ENCODE data around the gene BLOC1S1.

The BLOC1S1 gene

GRCh38 chr12:55693323-55694187, 22.3 kb upstream of the BLOC1S1 start:
- DNase-seq = no peak

- DNase-seq = no peak
Measured at GRCh38 chr12:55694188-55694515, 21.7 kb upstream of the BLOC1S1 start.

DNA sequence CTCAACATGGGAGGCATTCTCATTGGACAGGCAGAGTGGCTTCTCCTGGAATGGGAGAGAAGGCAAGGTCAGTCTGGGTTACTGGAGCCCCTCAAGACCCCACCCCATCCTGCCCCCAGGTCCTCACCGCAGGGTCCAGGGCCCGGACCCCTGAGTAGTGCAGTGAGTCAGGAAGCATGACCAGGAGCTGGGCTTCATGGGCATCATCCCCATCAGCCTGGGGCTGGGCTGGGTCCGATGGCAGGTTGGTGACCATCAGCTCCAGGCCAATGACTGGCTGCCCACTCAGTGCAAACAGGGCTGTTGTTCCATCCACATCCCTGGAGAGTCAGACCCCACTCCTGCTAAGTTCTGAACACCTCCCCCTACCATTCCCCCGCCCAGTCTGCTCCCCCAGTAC, 21.2 kb upstream of the BLOC1S1 start:
- no peak for DNase-seq

DNA sequence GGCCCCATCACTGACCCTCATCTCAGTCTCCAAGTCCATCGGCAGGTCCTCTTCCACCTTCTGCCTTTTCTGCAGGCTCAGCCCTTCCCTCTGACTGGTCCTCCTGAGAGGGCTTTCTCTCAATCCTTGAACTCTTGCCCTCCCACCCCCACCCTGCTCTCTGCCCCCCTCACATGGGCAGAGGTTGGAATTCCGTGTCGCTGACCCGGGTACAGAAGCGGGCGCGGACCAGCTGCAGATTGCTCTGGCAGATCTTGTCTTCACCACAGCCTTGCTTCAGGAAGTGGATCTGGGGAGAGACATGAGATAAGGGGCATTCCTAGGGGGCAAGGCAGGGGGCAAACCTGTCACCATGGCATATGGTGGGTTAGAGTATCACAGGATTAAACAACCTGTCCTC, 20.5 kb upstream of the BLOC1S1 start:
- no peak for DNase-seq

DNA sequence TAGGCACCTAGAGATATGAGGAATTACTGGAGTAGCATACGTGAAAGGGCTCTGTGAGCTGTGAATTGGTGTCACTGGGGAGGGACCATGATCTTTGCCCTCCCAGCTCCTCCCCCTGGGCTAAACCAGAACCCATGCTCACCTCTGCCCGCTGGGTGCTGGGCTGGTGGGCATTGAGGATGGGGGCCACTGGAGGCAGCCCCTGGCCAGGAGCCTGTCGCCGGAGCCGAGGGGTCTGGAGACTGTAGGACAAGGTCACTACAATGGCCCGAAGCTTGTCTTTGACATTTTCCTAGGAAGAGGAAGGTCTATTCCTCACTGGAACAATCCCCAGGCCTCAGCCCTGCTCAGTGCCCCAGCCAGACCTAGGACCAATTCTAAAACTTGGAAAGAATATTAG, 19.7 kb upstream of the BLOC1S1 start:
- DNase-seq = no peak

- no peak for DNase-seq
Measured at GRCh38 chr12:55696796-55697462, 18.9 kb upstream of the BLOC1S1 start.

DNA sequence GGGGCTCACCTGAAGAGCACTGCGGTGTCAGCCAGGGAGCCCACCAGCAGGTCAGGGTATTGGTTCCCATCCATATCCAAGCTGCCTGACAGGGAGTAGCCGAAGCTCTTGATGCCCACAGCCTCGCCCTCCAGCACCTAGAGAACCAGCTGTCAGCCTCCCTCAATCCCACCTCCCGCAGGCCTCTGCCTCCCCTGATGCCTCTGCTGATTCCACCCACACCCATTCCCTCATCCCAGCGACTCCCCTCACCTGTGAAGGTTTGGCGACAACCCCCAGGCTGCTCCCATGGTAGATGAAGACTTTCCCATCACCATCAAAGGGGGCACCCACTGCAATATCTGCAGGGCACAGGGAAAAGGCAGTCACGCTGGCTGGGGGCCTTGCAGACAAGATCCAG, 18.2 kb upstream of the BLOC1S1 start:
- no peak for DNase-seq

- DNase-seq = no peak
Measured at GRCh38 chr12:55698241-55698955, 17.4 kb upstream of the BLOC1S1 start.

DNA sequence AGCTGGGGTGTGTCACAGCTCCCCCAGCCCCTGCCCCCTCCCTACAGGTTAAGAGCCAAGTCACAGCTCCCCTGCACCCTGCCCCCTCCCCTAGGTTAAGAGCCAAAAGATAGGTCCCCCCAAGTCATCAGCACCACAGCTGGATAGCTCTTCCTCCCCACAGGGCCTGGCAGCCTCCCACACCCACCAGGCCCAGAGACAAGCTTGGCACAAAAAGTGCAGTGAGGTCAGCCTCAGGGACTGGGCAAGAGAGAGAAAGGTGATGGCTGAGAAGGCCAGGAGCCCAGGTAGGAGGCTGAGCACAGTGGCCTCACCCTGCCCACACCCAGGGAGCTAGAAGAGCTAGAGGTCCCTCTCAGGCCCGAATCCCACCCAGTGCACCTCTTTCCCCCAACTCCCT, 16.9 kb upstream of the BLOC1S1 start:
- DNase-seq = no peak

DNA sequence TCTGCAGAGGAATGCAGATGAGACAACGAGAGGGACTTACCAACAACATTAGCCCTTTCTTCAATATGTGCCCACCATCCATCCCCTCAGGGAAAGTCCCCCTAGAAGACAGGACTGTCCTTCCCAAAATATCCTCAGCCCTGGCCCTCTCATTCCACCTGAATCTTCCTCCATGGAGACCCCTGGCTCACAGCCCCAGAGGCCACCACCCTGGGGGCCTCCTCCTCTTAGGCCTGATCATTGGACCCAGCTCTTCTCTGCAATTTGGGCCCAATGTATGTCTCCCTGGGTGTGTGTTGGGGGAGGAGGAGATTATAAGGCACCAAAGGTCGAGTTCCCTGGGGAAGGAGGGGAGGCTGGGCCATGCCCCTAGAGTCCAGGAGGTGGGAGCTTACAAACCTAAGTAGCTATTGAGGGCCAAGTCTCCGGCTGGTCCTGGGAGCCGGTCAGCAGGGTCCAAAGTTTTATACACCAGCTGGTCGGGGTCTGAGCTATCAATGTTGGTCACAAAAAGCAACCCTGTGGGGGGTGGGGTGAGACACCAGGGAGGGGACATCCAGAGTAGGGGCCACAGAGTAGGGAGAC, 16.3 kb upstream of the BLOC1S1 start:
- DNase-seq = no peak

DNA sequence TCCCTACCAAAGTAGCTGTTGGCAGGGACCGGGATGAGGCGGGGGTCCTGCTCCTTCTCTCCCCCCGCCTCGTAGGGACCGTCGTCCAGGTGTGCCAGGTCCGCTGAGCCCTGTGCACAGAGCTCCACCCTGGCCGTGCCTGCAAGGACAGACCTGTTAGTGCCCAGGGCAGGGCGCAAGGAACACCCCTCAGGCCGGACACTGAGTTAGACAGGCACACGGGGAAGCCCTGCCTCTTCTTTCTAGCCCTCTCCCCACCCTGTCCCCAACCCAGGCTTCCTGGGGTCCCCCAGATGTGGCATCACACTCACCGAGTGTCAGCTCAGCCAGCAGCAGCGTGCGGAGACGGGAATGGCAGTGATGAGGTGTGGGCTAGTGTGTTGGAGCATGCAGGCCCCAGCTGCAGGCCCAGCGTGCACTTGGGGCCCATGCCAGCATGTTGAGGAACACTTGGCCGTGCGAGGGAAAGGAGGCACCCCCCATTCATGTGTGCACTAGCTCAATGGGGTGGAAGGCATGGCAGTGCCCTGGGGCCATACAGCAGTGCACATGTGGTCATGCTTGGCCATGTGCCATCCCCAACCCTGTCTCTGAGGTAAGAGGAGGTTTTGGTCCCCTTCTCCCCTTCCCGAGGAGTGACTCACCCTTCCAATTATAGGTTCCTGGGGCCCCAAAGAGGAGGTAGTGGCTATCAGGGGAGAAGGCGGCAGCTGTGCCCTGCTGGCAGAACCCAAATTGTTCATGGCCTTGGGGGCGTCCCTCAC, 15.4 kb upstream of the BLOC1S1 start:
- DNase-seq = no peak

DNA sequence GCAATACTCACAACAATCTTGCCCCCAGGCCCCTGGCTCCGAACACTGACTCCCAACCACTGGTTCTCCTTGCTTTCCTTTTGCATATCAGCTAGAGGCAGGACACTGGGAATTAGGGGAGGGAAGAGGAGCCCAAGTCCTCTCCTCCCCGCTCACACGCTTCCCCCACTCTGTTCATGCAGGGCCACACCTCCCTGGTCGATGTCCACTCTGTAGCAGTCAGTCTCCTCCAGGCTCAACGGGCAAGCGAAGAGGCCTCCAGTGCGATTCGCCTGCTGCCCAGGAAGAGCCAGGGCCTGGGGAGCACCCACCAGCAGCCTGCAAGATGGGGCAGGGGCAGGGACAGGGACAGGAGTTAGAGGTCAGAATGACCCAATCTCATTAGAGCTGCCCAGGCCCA, 13.0 kb upstream of the BLOC1S1 start:
- DNase-seq = no peak

GRCh38 chr12:55703288-55703687, 12.6 kb upstream of the BLOC1S1 start:
- no peak for DNase-seq

DNA sequence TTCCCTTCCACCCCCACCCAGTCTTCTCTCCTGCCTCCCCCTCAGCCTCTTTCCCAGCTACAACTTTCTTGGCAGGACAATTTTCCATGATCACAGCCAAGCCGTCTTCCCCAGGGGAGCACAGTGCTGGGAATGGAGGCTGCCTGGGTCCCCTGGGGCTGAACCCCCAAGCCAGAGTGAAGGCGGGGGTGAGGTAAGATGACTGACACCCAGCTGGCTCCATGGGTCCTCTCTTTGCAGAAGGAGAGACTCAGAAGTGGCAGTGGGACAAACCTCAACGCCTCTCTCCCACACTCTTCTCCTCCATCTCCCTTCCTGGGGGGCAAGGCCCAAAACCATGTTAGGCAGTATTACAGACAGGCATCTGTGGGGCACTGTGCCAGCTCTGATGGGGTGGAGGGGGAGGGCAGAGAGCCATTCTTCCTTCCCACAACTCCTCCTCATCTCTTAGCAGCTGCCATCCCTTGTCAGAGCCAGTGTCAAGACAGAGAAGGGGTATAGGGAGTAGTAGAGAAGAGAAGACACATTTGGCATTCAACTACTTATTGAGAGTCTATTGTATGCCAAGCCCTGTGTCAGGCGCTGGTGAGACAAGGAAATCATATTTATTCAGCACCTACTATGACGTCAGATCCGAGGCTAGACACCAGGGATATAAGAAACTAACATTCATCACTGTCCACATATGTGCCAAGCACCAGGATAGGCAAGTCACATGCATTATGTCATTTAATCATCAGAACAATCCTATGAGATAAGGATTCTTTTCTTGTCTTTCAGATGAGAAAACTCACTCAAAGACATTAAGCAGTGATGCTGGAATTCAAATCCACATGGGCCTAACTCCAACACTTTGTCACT, 11.7 kb upstream of the BLOC1S1 start:
- DNase-seq = no peak

DNA sequence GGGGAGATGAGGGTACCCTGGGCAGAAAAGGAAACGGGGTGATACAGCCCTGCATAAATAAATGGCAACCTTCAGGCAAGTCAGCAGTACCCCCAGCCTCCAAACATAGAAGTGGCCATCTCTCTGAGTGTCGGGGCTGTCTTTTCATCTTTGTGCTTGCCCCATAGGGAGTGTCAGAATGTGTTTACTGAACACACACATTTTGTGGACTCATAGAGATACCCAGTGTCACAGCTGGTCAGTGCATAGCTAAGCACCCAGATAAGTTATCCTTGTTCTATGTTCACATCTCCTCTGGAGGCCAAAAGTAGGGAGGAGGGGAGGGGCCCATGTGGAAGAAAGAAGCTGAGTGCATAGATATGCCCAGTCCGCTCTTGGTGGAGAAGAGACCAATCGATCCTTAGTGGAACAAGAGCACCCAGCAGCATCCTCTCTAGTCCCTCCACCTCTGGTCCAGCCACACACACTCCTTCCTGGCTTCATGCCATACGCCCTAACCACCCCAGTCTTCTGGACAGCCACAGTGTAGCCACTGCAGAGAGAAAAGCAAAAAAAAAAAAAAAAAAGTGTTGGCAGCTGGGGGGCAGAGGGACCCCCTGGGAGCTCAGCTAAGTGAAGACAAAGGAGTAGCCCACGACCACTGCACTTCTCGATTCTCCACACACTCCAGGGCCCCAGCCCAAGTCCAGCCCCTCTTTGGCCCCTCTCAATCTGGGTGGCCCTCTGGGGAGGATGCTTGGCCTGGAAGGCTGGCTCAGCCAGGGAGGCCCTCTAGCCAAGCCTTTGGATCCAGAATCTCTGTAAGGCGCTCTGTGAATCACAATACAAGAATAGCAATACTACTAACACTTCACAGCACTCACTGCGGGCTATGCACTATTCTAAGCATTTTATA, 10.8 kb upstream of the BLOC1S1 start:
- no peak for DNase-seq

DNA sequence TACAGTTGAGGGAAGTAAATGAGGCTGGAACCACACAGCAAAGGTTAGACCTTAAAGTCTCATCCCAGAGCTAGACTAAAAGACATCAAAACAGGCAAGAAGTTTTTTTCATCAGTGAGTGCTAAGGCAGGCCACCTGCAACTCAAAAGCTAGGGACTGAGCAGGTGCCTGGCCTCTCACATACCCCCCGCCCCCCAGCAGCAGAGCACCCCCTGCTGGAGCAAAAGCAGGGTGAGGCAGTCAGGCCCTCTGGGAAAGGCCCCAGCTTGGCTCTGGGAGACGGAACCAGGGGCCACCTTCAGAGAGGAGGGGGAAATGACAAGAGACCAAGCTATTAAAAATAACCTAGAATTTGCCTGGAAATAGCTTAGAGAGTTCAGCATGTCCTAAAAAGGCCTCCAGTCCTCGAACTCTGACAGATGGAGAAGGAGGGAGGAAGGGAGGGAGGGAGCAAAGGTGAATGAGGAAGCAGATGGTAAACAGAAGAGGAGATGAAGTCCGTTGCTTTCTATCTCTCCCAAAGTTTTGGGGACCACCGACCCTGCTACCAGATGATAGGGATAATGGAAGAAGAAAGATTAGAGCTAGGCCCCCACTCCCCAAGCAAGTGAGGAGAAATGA, 10.0 kb upstream of the BLOC1S1 start:
- DNase-seq = no peak

GRCh38 chr12:55706568-55707218, 9.2 kb upstream of the BLOC1S1 start:
- no peak for DNase-seq

GRCh38 chr12:55707219-55707671, 8.6 kb upstream of the BLOC1S1 start:
- peak; percentile 53 for DNase-seq
